Motor neuron (in vitro differentiated cells): ENCODE data around the gene TMEM219. TPM values are rescaled to one million over a fixed set of nuclear protein-coding genes. Genes with fewer than 3 reads are reported as not detected.
"Not testable (repeated sequence)": the region's sequence is repeated elsewhere in the genome, so short reads cannot be mapped to it uniquely, and the experiment has no call there.

Source experiments
- ATAC-seq, 8 experiments: fragments of 200-7000 bp; cut with Tn5 transposase; replicated peaks in 6 of 8; 2 replicates each; pipeline ENCODE4 v1.8.0; 2021; ENCODE audit warnings: mild to moderate bottlenecking in 8 of 8, moderate library complexity in 8 of 8
- H3K27ac ChIP-seq, 2 donors: fragments of 250-450 bp; sonication (Bioruptor Pico); 2 replicates each; pipeline ENCODE4 v1.9.0; 2021; ENCODE audit warnings: antibody characterized with exemption in 2 of 2, mild to moderate bottlenecking in 2 of 2, moderate library complexity in 1 of 2
- H3K4me1 ChIP-seq, 2 donors: fragments of 250-450 bp; sonication (Bioruptor Pico); replicated peaks in 1 of 2; 2 replicates each; pipeline ENCODE4 v1.6.1; 2021; ENCODE audit warnings: antibody characterized with exemption in 2 of 2, mild to moderate bottlenecking in 2 of 2, moderate library complexity in 1 of 2
- H3K4me3 ChIP-seq, 5 donors: fragments of 250-450 bp; sonication (Bioruptor Pico); 2 replicates each; pipeline ENCODE4 v1.9.0; 2021; ENCODE audit warnings: antibody characterized with exemption in 5 of 5, mild to moderate bottlenecking in 5 of 5, moderate library complexity in 4 of 5
- WGBS, 10 experiments: fragments of 450-650 bp; shearing (Covaris generic); methylation state at CpG; one replicate each; pipeline ENCODE4 v1.0.0; 2022; 5-methylcytosine and 5-hydroxymethylcytosine counted together
- in situ Hi-C, 9 experiments: fragments of 400-800 bp; cut with MboI; loops; one replicate each; pipeline ENCODE4 v1.15.0; 2021; ENCODE audit warnings: low sequenced_read_pairs in 9 of 9, low pct_unique_long_range_greater_than_20kb in 2 of 9; ENCODE audit not compliant: unreplicated experiment in 9 of 9
- total RNA-seq, 8 experiments: library from RNA; unstranded; fragments of 300-600 nt; gene quantifications; 2 replicates each; pipeline versions ENCODE4 v1.2.3 to v1.2.4, GENCODE V29; 2022

Gene TMEM219
- total RNA-seq, 8 experiments from 2014 or later: 34.4 to 77.6 (median 56.2) TPM

GRCh38 chr16:30005341-30006094 is 43.6 kb downstream of the TMEM219 start:
- ATAC-seq: peak; percentile 44 to 74 (median 51)
- Histone ChIP-seq H3K4me3 (no peak overlapping the region), H3K4me1 (peaks cover 11 to 13% of the 10 kb centered on the region in 2 donors), H3K27ac (no peak overlapping the region)
- 40 to 93% methylated on average over 1 to 3 of the region's 35 CpGs; no CpG with 5 or more reads in 8 of the 10 experiments for WGBS, 10 experiments
- in situ Hi-C loops: loop anchor here in 4 of 9 experiments (25.0 kb wide), 2 partner anchors 168 to 193 kb away; partner anchors contain the start of genes MAZ (in 3 of the 4), MVP (in 3 of the 4), PAGR1 (in 3 of the 4) and PRRT2 (in 3 of the 4)

- in situ Hi-C loops: loop anchor here in 4 of 9 experiments (25.0 kb wide), 2 partner anchors 169 to 194 kb away; partner anchors contain the start of genes MAZ (in 3 of the 4), MVP (in 3 of the 4), PAGR1 (in 3 of the 4) and PRRT2 (in 3 of the 4)
- ATAC-seq: no peak
- Histone ChIP-seq H3K27ac (no peak overlapping the region), H3K4me3 (no peak overlapping the region), H3K4me1 (peaks cover 12 to 13% of the 10 kb centered on the region in 2 donors)
- WGBS, 10 experiments: 94 to 100% methylated on average over 2 to 6 of the region's 18 CpGs; no CpG with 5 or more reads in 8 of the 10 experiments
Observed at GRCh38 chr16:30006095-30006473, 44.2 kb downstream of the TMEM219 start.

GRCh38 chr16:30006659-30007377 is 44.9 kb downstream of the TMEM219 start:
- Histone ChIP-seq H3K4me1 (peaks cover 13 to 17% of the 10 kb centered on the region in 2 donors), H3K27ac (no peak overlapping the region), H3K4me3 (no peak overlapping the region)
- ATAC-seq: no peak
- in situ Hi-C loops: loop anchor here in 4 of 9 experiments (25.0 kb wide), 2 partner anchors 170 to 195 kb away; partner anchors contain the start of genes MAZ (in 3 of the 4), MVP (in 3 of the 4), PAGR1 (in 3 of the 4) and PRRT2 (in 3 of the 4)
- 98% methylated on average over 6 of the region's 34 CpGs; no CpG with 5 or more reads in 9 of the 10 experiments for WGBS, 10 experiments

- 67 to 100% (median 74%) methylated on average over 1 to 6 of the region's 11 CpGs; no CpG with 5 or more reads in 6 of the 10 experiments for WGBS, 10 experiments
- in situ Hi-C loops: loop anchor here in 4 of 9 experiments (25.0 kb wide), 2 partner anchors 170 to 195 kb away; partner anchors contain the start of genes MAZ (in 3 of the 4), MVP (in 3 of the 4), PAGR1 (in 3 of the 4) and PRRT2 (in 3 of the 4)
- Histone ChIP-seq H3K4me1 (peaks cover 13 to 17% of the 10 kb centered on the region in 2 donors), H3K27ac (no peak overlapping the region), H3K4me3 (no peak overlapping the region)
- ATAC-seq: no peak
Observed at GRCh38 chr16:30007378-30007895, 45.6 kb downstream of the TMEM219 start.

GRCh38 chr16:30009085-30009862 is 47.4 kb downstream of the TMEM219 start:
- Histone ChIP-seq H3K27ac (no peak overlapping the region), H3K4me3 (no peak overlapping the region), H3K4me1 (peaks cover 13 to 17% of the 10 kb centered on the region in 2 donors)
- WGBS, 10 experiments: 0 to 100% (median 60%) methylated on average over 1 to 9 of the region's 26 CpGs; no CpG with 5 or more reads in 3 of the 10 experiments
- in situ Hi-C loops: loop anchor here in 4 of 9 experiments (25.0 kb wide), 2 partner anchors 172 to 197 kb away; partner anchors contain the start of genes MAZ (in 3 of the 4), MVP (in 3 of the 4), PAGR1 (in 3 of the 4) and PRRT2 (in 3 of the 4)
- ATAC-seq: no peak

- H3K4me3 ChIP-seq: peak overlapping the region; percentile 37 to 60 (median 45)
- H3K4me1 ChIP-seq: peaks cover 13 to 17% of the 10 kb centered on the region in 2 donors
- ATAC-seq: peak; percentile 3 to 35 (median 21)
- WGBS, 10 experiments: 0% methylated on average over 2 of the region's 34 CpGs; no CpG with 5 or more reads in 9 of the 10 experiments
- in situ Hi-C loops: loop anchor here in 4 of 9 experiments (25.0 kb wide), 2 partner anchors 173 to 198 kb away; partner anchors contain the start of genes MAZ (in 3 of the 4), MVP (in 3 of the 4), PAGR1 (in 3 of the 4) and PRRT2 (in 3 of the 4)
- peak overlapping the region in 1 of 2 donors; percentile 35 for H3K27ac ChIP-seq
Observed at GRCh38 chr16:30009990-30010843, 48.3 kb downstream of the TMEM219 start.

GRCh38 chr16:30010844-30011713 is 49.2 kb downstream of the TMEM219 start, which contains the start of gene DOC2A:
DOC2A (minus strand) TSS chr16:30011027; CDS start chr16:30010222, 805 bp downstream.
- Histone ChIP-seq H3K4me3 (peak within 1 kb of the TSS; percentile 37 to 60 (median 45)), H3K27ac (peak within 1 kb of the TSS; percentile 9 to 35), H3K4me1 (peaks cover 13 to 17% of the 10 kb centered on the region in 2 donors)
- in situ Hi-C loops: loop anchor here in 4 of 9 experiments (25.0 kb wide), 2 partner anchors 174 to 199 kb away; partner anchors contain the start of genes MAZ (in 3 of the 4), MVP (in 3 of the 4), PAGR1 (in 3 of the 4) and PRRT2 (in 3 of the 4)
- ATAC-seq: peak; percentile 63 to 85 (median 80)
- 0% methylated on average over 19 of the region's 99 CpGs; no CpG with 5 or more reads in 9 of the 10 experiments for WGBS, 10 experiments

GRCh38 chr16:30011714-30012504 is 50.0 kb downstream of the TMEM219 start:
- Histone ChIP-seq H3K4me3 (peak overlapping the region; percentile 37 to 60 (median 45)), H3K27ac (no peak overlapping the region), H3K4me1 (peaks cover 13 to 17% of the 10 kb centered on the region in 2 donors)
- WGBS, 10 experiments: 9 to 81% (median 29%) methylated on average over 1 to 13 of the region's 31 CpGs; no CpG with 5 or more reads in 4 of the 10 experiments
- no peak for ATAC-seq
- in situ Hi-C loops: loop anchor here in 4 of 9 experiments (25.0 kb wide), 2 partner anchors 175 to 200 kb away; partner anchors contain the start of genes MAZ (in 3 of the 4), MVP (in 3 of the 4), PAGR1 (in 3 of the 4) and PRRT2 (in 3 of the 4)

- H3K4me3 ChIP-seq, H3K27ac ChIP-seq, ATAC-seq: not testable (repeated sequence)
- H3K4me1 ChIP-seq: peaks cover 13 to 17% of the 10 kb centered on the region in 2 donors
- in situ Hi-C loops: loop anchor here in 4 of 9 experiments (25.0 kb wide), 2 partner anchors 175 to 200 kb away; partner anchors contain the start of genes MAZ (in 3 of the 4), MVP (in 3 of the 4), PAGR1 (in 3 of the 4) and PRRT2 (in 3 of the 4)
- 40 to 100% (median 80%) methylated on average over 1 to 13 of the region's 14 CpGs; no CpG with 5 or more reads in 2 of the 10 experiments for WGBS, 10 experiments
Observed at GRCh38 chr16:30012598-30012997, 50.7 kb downstream of the TMEM219 start.
